ENCODE measurements around the gene TMEM187.
"Not testable (repeated sequence)": the region's sequence is repeated elsewhere in the genome, so short reads cannot be mapped to it uniquely, and the experiment has no call there.

The TMEM187 gene

GRCh38 chrX:153973127-153974002, 811 bp downstream of the TMEM187 start:
- in situ Hi-C loops (cut with HindIII; ENCODE audit: low pct_unique_long_range_greater_than_20kb, low sequenced_read_pairs) = no loop called here
- DNase-seq (ENCODE audit: low read depth in 1 of 2, low spot score in 1 of 2) = no peak
- no peak for TF ChIP-seq JUND (IDR thresholded peaks at IDR 0.05; ENCODE audit: low read depth)

DNA sequence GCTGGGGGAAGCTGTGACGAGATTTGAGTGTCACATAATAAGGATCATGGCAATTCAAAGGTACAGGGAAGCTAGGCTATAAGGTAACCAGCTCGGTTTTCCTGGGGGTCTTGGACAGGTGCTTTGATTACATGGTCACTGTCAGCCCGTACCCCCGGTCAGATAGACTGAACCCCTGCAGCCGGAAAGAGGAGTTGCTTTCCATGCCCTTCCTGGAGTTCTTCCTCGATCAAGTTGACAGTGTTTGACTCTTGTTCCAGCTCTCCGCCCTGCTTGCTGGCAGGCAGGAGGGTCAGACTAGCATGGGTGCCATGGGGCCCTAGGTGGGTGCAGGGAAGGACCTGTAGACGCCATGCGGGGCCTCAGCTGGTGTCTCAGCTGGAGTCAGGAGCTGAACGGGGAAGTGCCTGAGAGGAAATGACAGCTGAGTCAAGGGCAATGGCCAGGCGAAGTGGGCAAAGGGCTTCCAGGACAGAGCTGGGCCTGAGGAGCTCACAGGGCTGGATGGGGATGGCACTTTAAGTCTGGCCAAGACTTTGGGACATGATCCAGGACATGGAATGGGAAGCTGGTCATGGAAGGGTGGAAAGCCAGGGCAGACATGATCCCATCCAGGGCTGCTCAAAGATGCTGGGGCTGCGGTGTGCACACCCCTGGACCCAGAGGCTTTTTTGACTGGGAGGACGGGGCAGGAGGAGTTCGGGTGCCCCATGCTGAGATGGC, 1.6 kb downstream of the TMEM187 start:
- TF ChIP-seq JUND (IDR thresholded peaks at IDR 0.05; ENCODE audit: low read depth) = no peak
- in situ Hi-C loops (cut with HindIII; ENCODE audit: low pct_unique_long_range_greater_than_20kb, low sequenced_read_pairs) = no loop called here
- no peak for DNase-seq (ENCODE audit: low read depth in 1 of 2, low spot score in 1 of 2)

GRCh38 chrX:153974726-153975286, 2.3 kb downstream of the TMEM187 start:
- no peak for TF ChIP-seq JUND (IDR thresholded peaks at IDR 0.05; ENCODE audit: low read depth)
- no peak for DNase-seq (ENCODE audit: low read depth in 1 of 2, low spot score in 1 of 2)
- in situ Hi-C loops (cut with HindIII; ENCODE audit: low pct_unique_long_range_greater_than_20kb, low sequenced_read_pairs) = no loop called here

DNA sequence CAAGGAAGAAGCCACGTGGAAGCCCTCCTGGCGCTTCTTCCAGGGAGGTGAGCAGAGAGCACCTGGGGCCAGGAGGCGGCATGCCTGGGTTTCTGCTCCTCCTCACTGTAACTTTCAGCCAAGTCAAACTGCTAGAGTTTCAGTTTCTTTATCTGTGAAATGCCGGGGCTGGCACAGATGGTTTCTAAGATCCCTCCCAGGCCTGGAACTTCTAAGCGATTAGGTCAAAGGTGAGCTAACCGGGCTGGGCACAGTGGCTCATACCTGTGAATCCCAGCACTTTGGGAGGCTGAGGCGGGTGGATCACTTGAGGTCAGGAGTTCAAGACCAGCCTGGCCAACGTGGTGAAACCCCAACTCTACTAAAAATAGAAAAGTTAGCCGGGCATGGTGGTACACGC, 7.8 kb downstream of the TMEM187 start:
- in situ Hi-C loops (cut with HindIII; ENCODE audit: low pct_unique_long_range_greater_than_20kb, low sequenced_read_pairs); DNase-seq (ENCODE audit: low read depth in 1 of 2, low spot score in 1 of 2): not testable (repeated sequence)

DNA sequence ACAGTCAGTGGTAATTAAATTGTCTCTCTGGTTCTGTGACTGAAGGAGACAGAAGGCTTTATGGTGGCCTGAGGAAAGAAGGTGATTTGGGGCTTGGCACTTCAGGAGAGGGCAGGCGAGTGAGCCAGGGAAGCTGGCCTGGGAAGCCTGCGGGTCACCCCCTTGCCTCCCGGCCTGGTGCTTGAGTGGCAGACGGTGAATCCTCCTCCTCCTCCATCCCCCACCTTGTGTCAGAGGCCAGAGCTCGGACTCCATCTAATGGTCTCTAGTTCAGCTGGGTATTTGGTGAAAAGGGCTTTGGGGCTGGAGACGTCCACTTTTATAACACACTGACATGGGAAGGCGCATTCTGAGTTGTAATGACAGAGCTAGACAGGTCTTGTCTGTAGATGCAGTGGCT, 8.7 kb downstream of the TMEM187 start:
- TF ChIP-seq JUND (IDR thresholded peaks at IDR 0.05; ENCODE audit: low read depth) = no peak
- DNase-seq (ENCODE audit: low read depth in 1 of 2, low spot score in 1 of 2) = no peak
- in situ Hi-C loops (cut with HindIII; ENCODE audit: low pct_unique_long_range_greater_than_20kb, low sequenced_read_pairs) = no loop called here

GRCh38 chrX:153981771-153982533, 9.4 kb downstream of the TMEM187 start:
- no peak for TF ChIP-seq JUND (IDR thresholded peaks at IDR 0.05; ENCODE audit: low read depth)
- no peak for DNase-seq (ENCODE audit: low read depth in 1 of 2, low spot score in 1 of 2)
- in situ Hi-C loops (cut with HindIII; ENCODE audit: low pct_unique_long_range_greater_than_20kb, low sequenced_read_pairs) = no loop called here

GRCh38 chrX:153983321-153983801, 10.8 kb downstream of the TMEM187 start:
- in situ Hi-C loops (cut with HindIII; ENCODE audit: low pct_unique_long_range_greater_than_20kb, low sequenced_read_pairs) = no loop called here
- no peak for TF ChIP-seq JUND (IDR thresholded peaks at IDR 0.05; ENCODE audit: low read depth)
- no peak for DNase-seq (ENCODE audit: low read depth in 1 of 2, low spot score in 1 of 2)

GRCh38 chrX:153984351-153985178, 12.0 kb downstream of the TMEM187 start:
- DNase-seq (ENCODE audit: low read depth in 1 of 2, low spot score in 1 of 2) = no peak
- in situ Hi-C loops (cut with HindIII; ENCODE audit: low pct_unique_long_range_greater_than_20kb, low sequenced_read_pairs) = no loop called here
- TF ChIP-seq JUND (IDR thresholded peaks at IDR 0.05; ENCODE audit: low read depth) = no peak

DNA sequence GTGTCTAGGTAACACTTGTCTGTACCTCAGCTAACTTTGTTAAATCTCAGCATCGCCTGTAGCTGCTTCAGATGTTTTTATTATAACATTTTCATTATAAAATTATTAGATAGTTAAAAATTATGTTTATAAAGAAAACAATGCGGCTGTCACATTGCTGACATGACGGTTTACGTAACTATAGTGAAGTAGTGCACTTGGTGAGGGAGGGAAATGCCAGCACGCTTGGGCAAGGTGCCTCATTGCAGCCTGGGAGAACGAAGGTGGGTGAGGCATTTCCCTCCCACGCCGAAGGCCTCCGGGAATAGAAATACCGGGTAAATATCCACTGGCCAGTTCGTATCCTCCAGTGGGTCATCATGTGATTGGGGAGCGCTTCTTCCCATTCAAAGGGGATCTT, 15.9 kb downstream of the TMEM187 start:
- in situ Hi-C loops (cut with HindIII; ENCODE audit: low pct_unique_long_range_greater_than_20kb, low sequenced_read_pairs) = no loop called here
- no peak for DNase-seq (ENCODE audit: low read depth in 1 of 2, low spot score in 1 of 2)
- no peak for TF ChIP-seq JUND (IDR thresholded peaks at IDR 0.05; ENCODE audit: low read depth)

GRCh38 chrX:153989973-153990655, 17.6 kb downstream of the TMEM187 start:
- in situ Hi-C loops (cut with HindIII; ENCODE audit: low pct_unique_long_range_greater_than_20kb, low sequenced_read_pairs) = no loop called here
- no peak for TF ChIP-seq JUND (IDR thresholded peaks at IDR 0.05; ENCODE audit: low read depth)
- no peak for DNase-seq (ENCODE audit: low read depth in 1 of 2, low spot score in 1 of 2)

DNA sequence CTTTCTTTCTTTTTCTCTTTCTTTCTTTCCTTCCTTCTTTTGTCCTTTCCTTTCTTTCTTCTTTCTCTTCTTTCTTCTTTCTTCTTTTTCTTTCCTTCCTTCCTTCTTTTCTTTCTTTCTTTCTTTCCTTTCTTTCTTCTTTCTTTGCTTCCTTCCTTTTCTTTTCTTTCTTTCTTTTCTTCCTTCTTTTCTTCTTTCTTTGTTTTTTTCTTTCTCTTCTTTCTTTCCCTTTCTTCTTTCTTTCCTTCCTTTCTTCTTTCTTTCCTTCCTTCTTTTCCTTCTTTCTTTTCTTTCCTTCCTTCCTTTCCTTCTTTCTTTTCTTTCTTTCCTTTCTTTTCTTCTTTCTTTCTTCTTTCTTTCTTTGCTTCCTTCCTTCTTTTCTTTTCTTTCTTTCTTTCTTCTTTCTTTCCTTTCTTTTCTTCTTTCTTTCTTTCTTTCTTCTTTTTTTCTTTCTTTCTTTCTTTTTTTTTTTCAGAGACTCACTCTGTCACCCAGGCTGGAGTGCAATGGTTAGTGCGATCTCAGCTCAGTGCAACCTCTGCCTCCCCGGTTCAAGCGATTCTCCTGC, 18.5 kb downstream of the TMEM187 start:
- DNase-seq (ENCODE audit: low read depth in 1 of 2, low spot score in 1 of 2) = no peak
- in situ Hi-C loops (cut with HindIII; ENCODE audit: low pct_unique_long_range_greater_than_20kb, low sequenced_read_pairs) = no loop called here
- no peak for TF ChIP-seq JUND (IDR thresholded peaks at IDR 0.05; ENCODE audit: low read depth)
